NCI-H1930 (cell line): Measurements from ENCODE around the gene MRPL9.
"Not testable (repeated sequence)": the region's sequence is repeated elsewhere in the genome, so short reads cannot be mapped to it uniquely, and the experiment has no call there.

ENCODE experiments used
- DNase-seq, 2 experiments: peaks; one replicate each; lab custom pipeline; 2025; lab: John Stamatoyannopoulos, UW

The MRPL9 gene

DNA sequence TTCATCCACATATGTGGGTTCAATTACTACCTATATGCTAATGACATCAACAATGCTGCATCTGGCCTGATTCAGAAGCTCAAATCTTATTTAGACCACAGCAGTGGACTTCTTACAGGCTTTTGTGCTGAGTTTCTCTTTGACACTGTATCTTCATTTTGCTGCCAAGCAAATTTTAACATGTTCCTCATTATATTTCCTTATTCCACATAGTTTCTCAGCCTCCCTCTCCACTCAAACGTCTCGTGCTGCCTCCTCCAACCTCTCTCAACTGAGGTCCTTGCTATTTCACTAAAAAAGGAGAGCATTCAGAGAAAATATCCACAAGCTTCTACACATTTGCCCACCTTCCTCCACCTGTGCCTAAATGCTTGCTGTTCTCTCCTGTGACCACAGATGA is 20.5 kb upstream of the MRPL9 start:
- no peak for DNase-seq

GRCh38 chr1:151782741-151783140 is 19.4 kb upstream of the MRPL9 start:
- DNase-seq = no peak

DNA sequence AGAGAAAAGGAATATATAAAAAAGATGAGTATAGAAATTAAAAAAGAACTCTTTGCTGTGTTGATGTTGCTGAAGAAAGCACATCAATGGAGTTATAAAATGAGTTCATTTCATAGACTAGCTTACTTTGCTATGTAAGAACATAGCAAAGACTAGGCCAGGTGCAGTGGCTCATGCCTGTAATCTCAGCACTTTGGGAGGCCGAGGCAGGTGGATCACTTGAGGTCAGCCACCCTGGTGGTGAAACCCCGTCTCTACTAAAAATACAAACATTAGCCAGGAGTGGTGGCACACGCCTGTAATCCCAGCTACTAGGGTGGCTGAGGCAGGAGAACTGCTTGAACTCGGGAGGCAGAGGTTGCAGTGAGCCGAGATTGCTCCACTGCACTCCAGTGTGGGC is 18.7 kb upstream of the MRPL9 start:
- DNase-seq = not testable (repeated sequence)

DNA sequence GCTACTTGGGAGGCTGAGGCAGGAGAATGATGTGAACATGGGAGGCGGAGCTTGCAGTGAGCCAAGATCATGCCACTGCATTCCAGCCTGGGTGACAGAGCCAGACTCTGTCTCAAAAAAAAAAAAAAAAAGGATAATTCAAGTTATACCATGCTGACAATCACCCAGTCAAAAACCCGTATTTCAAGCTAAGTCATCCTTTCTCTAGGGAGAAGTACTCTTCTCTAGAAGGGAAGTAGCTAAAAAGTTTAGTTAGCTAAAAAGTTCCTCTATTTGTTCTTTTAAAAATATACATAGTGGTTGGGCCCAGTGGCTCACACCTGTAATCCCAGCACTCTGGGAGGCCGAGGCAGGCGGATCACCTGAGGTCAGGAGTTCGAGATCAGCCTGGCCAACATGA is 17.4 kb upstream of the MRPL9 start:
- not testable (repeated sequence) for DNase-seq

DNA sequence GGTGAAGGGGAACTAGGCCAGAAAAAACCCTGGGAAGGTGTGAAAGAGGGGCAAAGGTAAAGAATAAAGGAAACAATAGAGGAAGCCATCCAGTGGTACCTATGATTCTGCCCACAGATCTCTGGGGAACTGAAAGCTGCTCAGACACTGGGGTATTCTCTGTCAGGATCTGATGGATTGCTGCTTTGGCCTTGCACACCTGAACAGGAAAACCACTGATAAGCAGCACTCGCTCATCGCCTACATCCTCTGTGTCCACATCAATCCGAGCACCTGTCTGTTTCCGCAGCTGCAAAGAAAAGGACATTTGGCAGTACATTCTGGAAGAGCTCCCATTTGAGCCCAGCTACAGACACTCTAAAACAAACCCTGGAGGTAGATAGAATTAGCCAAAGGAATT is 16.6 kb upstream of the MRPL9 start:
- no peak for DNase-seq

DNA sequence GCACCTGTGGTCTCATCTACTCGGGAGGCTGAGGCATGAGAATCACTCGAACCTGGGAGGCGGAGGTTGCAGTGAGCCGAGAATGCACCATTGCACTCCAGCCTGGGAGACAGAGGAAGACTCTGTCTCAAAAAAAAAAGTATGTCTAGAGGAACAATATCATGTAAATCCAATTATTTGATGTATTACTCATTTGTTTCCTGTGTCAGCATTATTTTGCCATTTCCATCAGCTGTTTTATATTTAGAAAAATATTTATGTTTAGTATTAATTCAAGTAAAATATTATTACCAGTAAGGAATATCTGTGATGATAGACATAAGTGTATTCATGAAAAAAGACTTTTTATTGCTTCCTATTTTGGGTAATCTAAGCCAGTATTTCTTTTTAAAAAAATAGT is 14.0 kb upstream of the MRPL9 start:
- no peak for DNase-seq

GRCh38 chr1:151776665-151777062 is 13.4 kb upstream of the MRPL9 start:
- no peak for DNase-seq

GRCh38 chr1:151775894-151776664 is 12.8 kb upstream of the MRPL9 start:
- DNase-seq = no peak

DNA sequence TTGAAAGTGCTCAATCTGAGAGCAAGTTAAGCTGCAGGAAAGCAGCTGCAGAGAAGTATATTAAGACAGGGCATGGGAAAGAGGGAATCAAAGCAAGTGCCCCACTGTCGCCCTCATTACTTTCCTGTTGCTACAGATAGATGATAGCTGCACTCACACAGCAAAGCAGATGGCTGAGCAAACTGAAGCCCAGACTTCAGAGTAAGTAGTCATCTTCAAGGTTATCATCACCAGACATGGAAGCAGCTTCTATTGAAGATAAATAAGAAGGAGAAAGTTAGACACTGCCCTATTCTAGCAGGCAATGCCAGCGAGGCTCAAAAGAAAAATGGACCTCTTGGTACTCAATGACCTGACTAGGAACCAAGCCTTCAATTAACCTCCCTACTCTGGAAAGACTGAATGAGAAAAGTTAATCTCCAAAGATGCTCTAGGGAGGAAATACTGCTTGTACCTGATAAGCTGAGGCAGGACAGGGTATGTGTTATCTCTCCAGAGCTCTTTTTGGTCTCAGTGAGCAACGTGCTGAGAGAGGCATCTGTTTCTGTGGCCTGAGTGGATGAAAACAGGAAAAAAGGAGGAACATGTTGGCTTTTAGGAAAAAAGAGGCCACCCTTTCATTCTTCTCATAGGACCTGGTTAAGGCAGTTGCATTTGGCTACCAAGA is 11.1 kb upstream of the MRPL9 start:
- DNase-seq = no peak

DNA sequence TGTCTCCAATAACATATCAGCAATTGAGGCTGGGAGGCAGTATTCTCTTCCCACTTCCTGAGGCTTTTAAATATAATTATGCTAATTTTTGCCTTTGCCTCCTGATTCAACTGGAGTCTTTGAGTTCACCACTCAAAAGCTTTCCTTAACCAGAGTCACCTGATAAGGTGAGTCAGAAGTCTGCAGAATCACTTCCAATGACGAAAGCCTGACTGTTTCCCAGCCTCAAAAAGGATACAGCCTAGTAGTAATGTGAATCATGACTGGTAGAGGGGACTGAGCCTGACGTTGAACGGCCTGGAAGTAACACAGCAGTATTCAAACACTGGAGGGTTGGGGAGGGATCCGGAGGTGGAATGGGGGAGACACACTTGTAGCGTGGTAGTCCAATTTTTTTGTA is 10.4 kb upstream of the MRPL9 start:
- DNase-seq = no peak

GRCh38 chr1:151769270-151769669 is 6.0 kb upstream of the MRPL9 start:
- not testable (repeated sequence) for DNase-seq

GRCh38 chr1:151768351-151769066 is 5.2 kb upstream of the MRPL9 start:
- not testable (repeated sequence) for DNase-seq

DNA sequence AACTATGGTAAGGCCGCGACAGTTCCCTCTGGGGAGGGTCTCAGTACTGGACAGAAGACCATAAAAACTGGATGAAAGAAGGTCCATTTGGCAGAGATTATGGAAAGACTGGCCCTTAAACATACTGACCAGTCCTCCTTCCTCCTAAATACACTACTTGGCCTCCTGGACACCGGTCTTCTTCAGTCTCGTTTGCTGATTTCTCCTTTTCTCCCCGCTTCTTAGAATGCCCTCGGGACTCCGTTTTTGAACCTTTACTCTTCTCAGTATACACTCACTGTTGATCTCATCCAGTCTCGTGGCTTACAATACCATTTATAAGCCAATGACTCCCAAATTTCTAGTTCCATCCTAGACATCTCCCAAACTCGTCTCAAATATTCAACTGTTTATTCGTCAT is 694 bp upstream of the MRPL9 start:
- no peak for DNase-seq

DNA sequence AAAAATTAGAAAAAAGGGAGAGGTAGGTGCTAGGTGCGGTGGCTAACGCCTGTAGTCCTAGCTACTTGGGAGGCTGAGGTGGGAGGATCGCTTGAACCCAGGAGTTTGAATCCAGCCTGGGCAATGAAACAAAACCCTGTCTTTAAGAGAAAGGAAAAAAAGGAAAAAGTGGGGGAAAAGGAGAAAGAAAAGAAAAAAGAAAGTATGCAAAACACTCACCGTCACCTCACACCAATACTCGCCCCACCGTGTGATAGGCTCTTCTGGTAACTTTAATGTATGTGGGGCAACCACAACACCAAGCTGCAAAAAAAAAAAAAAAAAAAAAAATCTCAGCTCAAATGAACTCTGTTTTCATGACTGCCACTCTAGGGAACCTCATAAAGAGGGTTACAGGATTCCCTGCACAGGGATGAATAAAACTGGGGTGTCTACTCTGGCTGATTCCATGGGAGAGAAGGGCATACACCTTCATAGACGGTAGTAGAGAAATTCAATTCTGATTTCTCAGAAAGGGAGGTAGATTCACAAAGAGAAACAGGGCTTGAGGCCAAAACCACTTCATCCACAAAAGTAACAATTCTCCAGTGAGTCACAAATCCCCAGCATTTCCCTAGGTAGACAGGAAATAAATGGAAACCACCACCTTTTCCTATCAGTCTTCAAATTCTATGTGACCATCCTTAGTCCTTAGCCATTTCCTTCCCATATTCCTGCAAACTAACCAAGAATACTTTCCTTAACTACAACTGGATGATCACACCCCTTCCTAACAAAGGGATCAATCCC is 2.5 kb downstream of the MRPL9 start:
- no peak for DNase-seq

GRCh38 chr1:151759241-151759640 is 4.1 kb downstream of the MRPL9 start:
- no peak for DNase-seq

GRCh38 chr1:151756291-151756690 is 7.0 kb downstream of the MRPL9 start:
- no peak for DNase-seq

DNA sequence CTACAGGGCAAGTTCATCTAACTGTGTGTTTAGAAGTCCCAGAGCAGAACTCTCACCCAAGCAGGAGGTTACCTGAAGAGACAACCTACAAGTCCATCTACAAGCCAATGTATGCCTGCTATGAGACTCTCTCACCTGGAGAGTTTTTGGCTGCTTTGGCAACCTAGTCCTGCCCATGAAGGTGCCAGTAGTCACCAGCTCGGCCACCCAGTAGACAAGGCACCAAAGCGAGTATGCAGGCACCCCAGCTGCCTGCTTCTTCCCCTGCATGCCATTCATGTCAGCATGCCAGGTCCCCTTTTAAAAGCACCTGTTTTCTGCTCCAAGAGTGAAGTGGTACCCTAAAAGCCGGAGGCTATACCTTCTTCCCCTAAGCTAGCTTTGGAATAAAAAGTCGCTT is 21.8 kb downstream of the MRPL9 start:
- DNase-seq = no peak

DNA sequence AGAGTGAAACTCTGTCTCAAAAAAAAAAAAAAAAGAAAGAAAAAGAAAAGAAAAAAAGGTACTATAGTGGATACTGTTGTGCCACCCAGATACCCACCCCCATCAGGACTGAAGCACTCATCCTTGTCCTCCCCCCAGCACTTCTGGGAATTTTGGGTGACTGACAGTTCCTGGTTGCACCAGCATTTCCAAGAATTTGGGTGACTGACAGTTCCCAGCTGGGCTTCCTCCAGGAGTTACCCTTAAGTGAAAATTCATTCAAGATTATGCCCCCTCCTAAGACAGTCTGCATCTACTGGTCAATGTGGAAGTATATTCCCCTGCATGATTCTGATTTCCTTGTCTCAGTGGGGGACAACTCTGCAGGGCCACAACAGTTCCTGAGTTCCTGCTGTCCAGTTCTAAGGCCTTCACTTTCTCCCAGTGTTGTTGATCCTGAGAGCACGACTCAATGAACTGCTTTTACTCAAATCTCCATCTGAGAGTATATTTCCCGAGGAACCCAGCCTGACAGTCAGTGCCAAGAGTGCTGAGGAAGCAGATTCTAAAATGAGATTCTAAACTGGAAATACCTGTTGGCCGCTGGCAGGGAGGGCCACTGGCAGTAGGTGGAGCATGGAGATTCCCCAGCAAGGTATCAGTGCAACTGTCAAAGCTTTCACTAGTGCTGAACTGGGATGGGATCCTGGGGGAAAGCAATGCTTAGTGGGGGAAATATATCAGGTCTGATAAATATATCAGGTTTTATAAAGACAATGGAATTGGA is 23.5 kb downstream of the MRPL9 start:
- no peak for DNase-seq

DNA sequence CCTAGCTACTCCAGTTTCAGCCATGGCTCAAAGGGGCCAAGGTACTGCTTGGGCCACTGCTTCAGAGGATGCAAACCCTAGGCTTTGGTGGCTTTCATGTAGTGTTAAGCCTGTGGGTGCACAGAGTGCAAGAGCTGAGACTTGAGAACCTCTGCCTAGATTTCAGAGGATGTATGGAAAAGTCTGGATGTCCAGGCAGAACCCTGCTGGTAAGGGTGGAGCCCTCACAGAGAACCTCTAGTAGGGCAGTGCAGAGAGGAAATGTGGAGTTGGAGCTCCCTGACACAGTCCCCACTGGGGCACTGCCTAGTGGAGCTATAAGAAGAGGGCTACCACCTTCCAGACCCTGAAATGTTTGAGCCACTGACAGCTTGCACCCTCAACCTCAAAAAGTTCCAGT is 25.8 kb downstream of the MRPL9 start:
- no peak for DNase-seq

DNA sequence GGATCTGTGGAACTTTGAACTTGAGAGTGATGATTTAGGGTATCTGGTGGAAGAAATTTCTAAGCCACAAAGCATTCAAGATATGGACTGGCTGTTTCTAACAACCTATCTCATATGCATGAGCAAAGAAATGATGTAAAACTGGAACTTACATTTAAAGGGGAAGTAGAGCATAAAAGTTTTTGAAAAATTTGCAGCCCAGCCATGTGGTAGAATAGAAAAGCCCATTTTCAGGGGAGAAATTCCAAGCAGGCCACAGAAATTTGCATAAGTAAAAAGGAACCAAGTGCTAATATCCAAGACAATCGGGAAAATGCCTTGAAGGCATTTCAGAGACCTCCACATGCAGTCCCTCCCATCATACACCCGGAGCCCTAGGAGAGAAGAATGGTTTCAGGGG is 26.3 kb downstream of the MRPL9 start:
- DNase-seq = no peak

- not testable (repeated sequence) for DNase-seq
Observed at GRCh38 chr1:151733995-151734394, 29.3 kb downstream of the MRPL9 start.

GRCh38 chr1:151733126-151733525 is 30.2 kb downstream of the MRPL9 start:
- no peak for DNase-seq
